NCI-H2081 (cell line): ENCODE results near the gene HSD11B1L.
A peak's percentile ranks its signal among the peaks of the same experiment; 100 is the strongest.
"Not testable (repeated sequence)": the region's sequence is repeated elsewhere in the genome, so short reads cannot be mapped to it uniquely, and the experiment has no call there.

ENCODE experiments used
- DNase-seq, 2 experiments: peaks; one replicate each; lab custom pipeline; 2025; lab: John Stamatoyannopoulos, UW

Gene HSD11B1L

GRCh38 chr19:5700455-5701092, 19.7 kb downstream of the HSD11B1L start:
- DNase-seq, result no peak

GRCh38 chr19:5702053-5702410, 21.2 kb downstream of the HSD11B1L start:
- not testable (repeated sequence) for DNase-seq

- no peak for DNase-seq
These were observed 23.3 kb downstream of the HSD11B1L start for GRCh38 chr19:5703819-5704818.

- DNase-seq, result no peak
These were observed 24.7 kb downstream of the HSD11B1L start for GRCh38 chr19:5705552-5705951.

GRCh38 chr19:5706876-5707573, 26.2 kb downstream of the HSD11B1L start:
- DNase-seq, result no peak

GRCh38 chr19:5707576-5708575, 27.0 kb downstream of the HSD11B1L start:
- no peak for DNase-seq

- DNase-seq, result no peak
These were observed 30.2 kb downstream of the HSD11B1L start for GRCh38 chr19:5711025-5711424.

GRCh38 chr19:5711713-5712161, 30.9 kb downstream of the HSD11B1L start:
- no peak for DNase-seq

GRCh38 chr19:5713228-5713627, 32.4 kb downstream of the HSD11B1L start:
- DNase-seq, result no peak

- DNase-seq, result no peak
These were observed 34.0 kb downstream of the HSD11B1L start for GRCh38 chr19:5714816-5715215.

- no peak for DNase-seq
These were observed 36.5 kb downstream of the HSD11B1L start for GRCh38 chr19:5717215-5717935.

- no peak for DNase-seq
These were observed 37.3 kb downstream of the HSD11B1L start for GRCh38 chr19:5718037-5718578.

GRCh38 chr19:5718579-5719273, 37.9 kb downstream of the HSD11B1L start:
- no peak for DNase-seq

- DNase-seq, result no peak
These were observed 38.6 kb downstream of the HSD11B1L start for GRCh38 chr19:5719274-5719960.

GRCh38 chr19:5719961-5720790, 39.3 kb downstream of the HSD11B1L start, which contains the start of the genes CATSPERD and LONP1:
Gene CATSPERD (plus strand): TSS chr19:5720637. CDS start chr19:5720738, 101 bp downstream.
Gene LONP1 (minus strand): TSS chr19:5720146. CDS start chr19:5720132, 14 bp downstream.
- peak; percentile 98 to 99 for DNase-seq

GRCh38 chr19:5727453-5728050, 46.7 kb downstream of the HSD11B1L start:
- no peak for DNase-seq

- DNase-seq, result not testable (repeated sequence)
These were observed 52.3 kb downstream of the HSD11B1L start for GRCh38 chr19:5733172-5733571.
